Common myeloid progenitor, CD34-positive (primary cell): ENCODE results near the gene IL3. TPM values are rescaled to one million over a fixed set of nuclear protein-coding genes. Genes with fewer than 3 reads are reported as not detected.

Experiments used
- CTCF ChIA-PET: fragments of 350-600 bp; sonication (Branson Sonifier 250); formaldehyde crosslinking; loops from one replicate; lab custom pipeline; 2021; ENCODE audit warnings: antibody characterized with exemption; lab: Charles Lee
- POLR2A ChIA-PET: fragments of 350-600 bp; sonication (Branson Sonifier 250); formaldehyde crosslinking; loops from one replicate; lab custom pipeline; 2021; ENCODE audit warnings: antibody characterized with exemption; lab: Charles Lee
- DNase-seq, 3 donors: peaks; one replicate each; pipeline versions ENCODE4 v3.0.0 to v3.0.0-alpha.2; 2013
- H3K27ac ChIP-seq, 2 experiments: 1 replicate in 1 of 2; 2 replicates in 1 of 2; pipeline ENCODE4 v1.7.0; 2013; ENCODE audit warnings: inconsistent platforms in 2 of 2, low read length in 2 of 2, mild to moderate bottlenecking in 2 of 2, low read depth in 1 of 2, moderate library complexity in 1 of 2; ENCODE audit not compliant: severe bottlenecking in 2 of 2, insufficient read depth in 1 of 2, poor library complexity in 1 of 2
- H3K27me3 ChIP-seq, 5 experiments: replicated peaks in 2 of 5; 1 replicate in 3 of 5; 2 replicates in 2 of 5; pipeline versions ENCODE4 v1.6.1 to v1.7.0; 2013; ENCODE audit warnings: low read length in 4 of 5, mild to moderate bottlenecking in 2 of 5, moderate library complexity in 2 of 5, inconsistent platforms in 1 of 5; ENCODE audit not compliant: insufficient read depth in 5 of 5, control insufficient read depth in 4 of 5
- H3K36me3 ChIP-seq, 4 experiments: 1 replicate in 2 of 4; 2 replicates in 2 of 4; pipeline versions ENCODE4 v1.6.1 to v1.7.0; 2013; ENCODE audit warnings: low read length in 3 of 4, control low read depth in 1 of 4, mild to moderate bottlenecking in 1 of 4; ENCODE audit not compliant: control insufficient read depth in 4 of 4, insufficient read depth in 4 of 4
- H3K4me1 ChIP-seq, 4 experiments: 1 replicate in 3 of 4; 2 replicates in 1 of 4; pipeline versions ENCODE4 v1.6.1 to v1.7.1; 2013; ENCODE audit warnings: low read length in 3 of 4, mild to moderate bottlenecking in 3 of 4, control low read depth in 1 of 4, inconsistent platforms in 1 of 4, moderate library complexity in 1 of 4; ENCODE audit not compliant: control insufficient read depth in 4 of 4, insufficient read depth in 4 of 4; ENCODE audit errors: control extremely low read depth in 1 of 4
- H3K4me3 ChIP-seq, 7 experiments: 1 replicate in 4 of 7; 2 replicates in 3 of 7; pipeline versions ENCODE4 v1.5.1 to v1.7.0; 2013; ENCODE audit warnings: mild to moderate bottlenecking in 7 of 7, low read length in 6 of 7, moderate library complexity in 6 of 7, inconsistent platforms in 2 of 7, low read depth in 2 of 7, control low read depth in 1 of 7; ENCODE audit not compliant: insufficient read depth in 4 of 7, control insufficient read depth in 1 of 7; ENCODE audit errors: extremely low read depth in 1 of 7
- H3K9me3 ChIP-seq, 5 experiments: 1 replicate in 4 of 5; 2 replicates in 1 of 5; pipeline versions ENCODE4 v1.6.1 to v1.7.1; 2013; ENCODE audit warnings: low read length in 4 of 5, mild to moderate bottlenecking in 2 of 5, inconsistent platforms in 1 of 5, low read depth in 1 of 5, moderate library complexity in 1 of 5; ENCODE audit not compliant: control insufficient read depth in 4 of 5, insufficient read depth in 2 of 5; ENCODE audit errors: control extremely low read depth in 1 of 5
- WGBS: methylation state at CpG from one replicate; pipeline ENCODE4 v1.1.5; 2013; ENCODE audit not compliant: insufficient coverage; 5-methylcytosine and 5-hydroxymethylcytosine counted together
- polyA plus RNA-seq: library from polyadenylated mRNA; unstranded; fragments of 120-200 nt; gene quantifications from one replicate; pipeline ENCODE4 v1.2.1, GENCODE V29; 2013

The IL3 gene
- 0.07 TPM for polyA plus RNA-seq

GRCh38 chr5:132060501-132061161 is at the start of gene IL3:
TSS of gene IL3 (plus strand) at chr5:132060655. CDS start at chr5:132060707, 52 bp downstream.
- ChIA-PET CTCF (interaction anchor here (0.7 to 5.0 kb wide), 8 partner anchors 10 to 470 kb away, joined by 3 to 34 read pairs (median 6); partner anchors contain the start of genes ACSL6 and FNIP1), POLR2A (no interaction called here)
- peak in 1 of 3 donors; percentile 45 for DNase-seq
- Histone ChIP-seq H3K27ac (no peak within 1 kb of the TSS), H3K36me3 (no peaks in the 10 kb centered on the region), H3K27me3 (no peaks in the 10 kb centered on the region), H3K4me3 (no peak within 1 kb of the TSS), H3K4me1 (peaks cover 0 to 19% (median 14%) of the 10 kb centered on the region in 4 experiments), H3K9me3 (no peaks in the 10 kb centered on the region)
- 83% methylated on average over 11 of the region's 16 CpGs for WGBS

- WGBS: 18% methylated on average over 42 of the region's 46 CpGs
- peaks cover 0 to 14% (median 13%) of the 10 kb centered on the region in 4 experiments for H3K4me1 ChIP-seq
- H3K36me3 ChIP-seq: no peaks in the 10 kb centered on the region
- H3K9me3 ChIP-seq: no peaks in the 10 kb centered on the region
- ChIA-PET POLR2A (no interaction called here), CTCF (interaction anchor here (0.8 to 8.1 kb wide), 10 partner anchors 13 to 588 kb away, joined by 3 to 126 read pairs (median 4); no protein-coding TSS in a partner anchor)
- no peak overlapping the region for H3K27ac ChIP-seq
- no peak for DNase-seq
- peaks cover 0 to 41% (median 18%) of the 10 kb centered on the region in 5 experiments for H3K27me3 ChIP-seq
- H3K4me3 ChIP-seq: peak overlapping the region in 6 of 7 experiments; percentile 16 to 72 (median 52)
Measured at GRCh38 chr5:132010989-132011621, 49.4 kb upstream of the IL3 start.

GRCh38 chr5:132011622-132012343 is 48.7 kb upstream of the IL3 start, which contains the start of gene ACSL6:
TSS of gene ACSL6 (minus strand) at chr5:132011658. CDS start at chr5:132011553, 105 bp downstream.
- peaks cover 0 to 21% (median 14%) of the 10 kb centered on the region in 4 experiments for H3K4me1 ChIP-seq
- CTCF ChIA-PET: interaction anchor here (1.0 to 8.1 kb wide), 9 partner anchors 10 to 589 kb away, joined by 3 to 126 read pairs (median 5); no protein-coding TSS in a partner anchor
- peak within 1 kb of the TSS; percentile 21 to 72 (median 55) for H3K4me3 ChIP-seq
- POLR2A ChIA-PET: no interaction called here
- H3K36me3 ChIP-seq: no peaks in the 10 kb centered on the region
- WGBS: 4% methylated on average over 60 of the region's 63 CpGs
- DNase-seq: peak in 2 of 3 donors; percentile 40 to 61
- no peak within 1 kb of the TSS for H3K27ac ChIP-seq
- peaks cover 0 to 41% (median 18%) of the 10 kb centered on the region in 5 experiments for H3K27me3 ChIP-seq
- no peaks in the 10 kb centered on the region for H3K9me3 ChIP-seq

GRCh38 chr5:132012371-132013005 is 48.0 kb upstream of the IL3 start:
- DNase-seq: peak; percentile 61 to 84 (median 83)
- 47% methylated on average over 5 of the region's 7 CpGs for WGBS
- H3K27me3 ChIP-seq: peaks cover 0 to 41% (median 18%) of the 10 kb centered on the region in 5 experiments

GRCh38 chr5:132013006-132013689 is 47.3 kb upstream of the IL3 start:
- no peaks in the 10 kb centered on the region for H3K36me3 ChIP-seq
- H3K4me3 ChIP-seq: no peak overlapping the region
- no peak overlapping the region for H3K27ac ChIP-seq
- ChIA-PET POLR2A (interaction anchor here (1.0 kb wide), 1 partner anchor 8 kb away, joined by 3 read pairs; no protein-coding TSS in a partner anchor), CTCF (interaction anchor here (0.7 to 2.7 kb wide), 8 partner anchors 11 to 592 kb away, joined by 3 to 7 read pairs (median 3); no protein-coding TSS in a partner anchor)
- H3K4me1 ChIP-seq: peaks cover 2 to 34% (median 21%) of the 10 kb centered on the region in 4 experiments
- DNase-seq: no peak
- peaks cover 0 to 41% (median 18%) of the 10 kb centered on the region in 5 experiments for H3K27me3 ChIP-seq
- no peaks in the 10 kb centered on the region for H3K9me3 ChIP-seq
- 87% methylated on average over 5 of the region's 5 CpGs for WGBS

More at GRCh38 chr5:132012371-132013005, 48.0 kb upstream of the IL3 start:
- Histone ChIP-seq H3K27ac (no peak overlapping the region), H3K4me3 (no peak overlapping the region), H3K9me3 (no peaks in the 10 kb centered on the region), H3K4me1 (peaks cover 0 to 27% (median 15%) of the 10 kb centered on the region in 4 experiments), H3K36me3 (no peaks in the 10 kb centered on the region)
- CTCF ChIA-PET: interaction anchor here (0.7 to 2.7 kb wide), 10 partner anchors 9 to 591 kb away, joined by 3 to 7 read pairs (median 3); no protein-coding TSS in a partner anchor
- POLR2A ChIA-PET: interaction anchor here (1.0 kb wide), 1 partner anchor 9 kb away, joined by 3 read pairs; no protein-coding TSS in a partner anchor

- CTCF ChIA-PET: interaction anchor here (2.7 kb wide), 1 partner anchor 50 kb away, joined by 7 read pairs; no protein-coding TSS in a partner anchor
- POLR2A ChIA-PET: no interaction called here
Measured at GRCh38 chr5:132013711-132014110, 46.7 kb upstream of the IL3 start.

More at GRCh38 chr5:132013711-132014110, 46.7 kb upstream of the IL3 start:
- no peaks in the 10 kb centered on the region for H3K36me3 ChIP-seq
- no peaks in the 10 kb centered on the region for H3K9me3 ChIP-seq
- H3K27ac ChIP-seq: no peak overlapping the region
- H3K27me3 ChIP-seq: peaks cover 0 to 40% (median 18%) of the 10 kb centered on the region in 5 experiments
- no peak overlapping the region for H3K4me3 ChIP-seq
- no peak for DNase-seq
- peaks cover 2 to 37% (median 23%) of the 10 kb centered on the region in 4 experiments for H3K4me1 ChIP-seq
- 100% methylated on average over 1 of the region's 2 CpGs for WGBS
